Thymus (tissue), 11 donors: Measurements from ENCODE around the gene LCN15. TPM values are rescaled to one million over a fixed set of nuclear protein-coding genes. Genes with fewer than 3 reads are reported as not detected.

Source experiments
- DNase-seq, 9 donors: peaks; one replicate each; pipeline ENCODE4 v3.0.0-alpha.2; 2013; ENCODE audit warnings: low spot score in 9 of 9, low read depth in 6 of 9, missing footprints in 1 of 9
- H3K27ac ChIP-seq, 2 donors: one replicate each; pipeline ENCODE4 v1.5.1; 2013; ENCODE audit warnings: control low read depth in 1 of 2, low read depth in 1 of 2, low read length in 1 of 2, mild to moderate bottlenecking in 1 of 2, moderate library complexity in 1 of 2
- H3K27me3 ChIP-seq, 2 donors: one replicate each; pipeline ENCODE4 v1.5.1; 2013; ENCODE audit warnings: low read length in 1 of 2; ENCODE audit not compliant: control insufficient read depth in 2 of 2, insufficient read depth in 1 of 2
- H3K36me3 ChIP-seq, 2 donors: one replicate each; pipeline ENCODE4 v1.5.1; 2013; ENCODE audit warnings: low read length in 1 of 2, mild to moderate bottlenecking in 1 of 2, moderate library complexity in 1 of 2; ENCODE audit not compliant: control insufficient read depth in 2 of 2, insufficient read depth in 2 of 2
- H3K4me1 ChIP-seq, 2 donors: one replicate each; pipeline ENCODE4 v1.5.1; 2013; ENCODE audit warnings: low read length in 2 of 2; ENCODE audit not compliant: control insufficient read depth in 2 of 2, insufficient read depth in 2 of 2
- H3K4me3 ChIP-seq, 2 donors: one replicate each; pipeline ENCODE4 v1.5.1; 2013; ENCODE audit warnings: low read length in 2 of 2, control low read depth in 1 of 2, mild to moderate bottlenecking in 1 of 2
- H3K9me3 ChIP-seq, 2 donors: one replicate each; pipeline ENCODE4 v1.5.1; 2013; ENCODE audit warnings: low read length in 1 of 2, mild to moderate bottlenecking in 1 of 2; ENCODE audit not compliant: control insufficient read depth in 2 of 2, insufficient read depth in 1 of 2
- WGBS: extraction: QIAGEN DNeasy Blood & Tissue Kit; methylation state at CpG from one replicate; pipeline ENCODE4 v1.1.7; 2013; 5-methylcytosine and 5-hydroxymethylcytosine counted together
- polyA plus RNA-seq: library from polyadenylated mRNA; stranded (reverse); fragments of 200-250 nt; gene quantifications from one replicate; pipeline ENCODE4 v1.2.3, GENCODE V29; 2013
- total RNA-seq: library from RNA; stranded (reverse); fragments of 120-200 nt; gene quantifications from one replicate; pipeline ENCODE4 v1.2.4, GENCODE V29; 2013
- donor health status: healthy.

The LCN15 gene
- total and polyA plus RNA-seq, 2 donors, result 0.05 to 0.43 TPM

DNA sequence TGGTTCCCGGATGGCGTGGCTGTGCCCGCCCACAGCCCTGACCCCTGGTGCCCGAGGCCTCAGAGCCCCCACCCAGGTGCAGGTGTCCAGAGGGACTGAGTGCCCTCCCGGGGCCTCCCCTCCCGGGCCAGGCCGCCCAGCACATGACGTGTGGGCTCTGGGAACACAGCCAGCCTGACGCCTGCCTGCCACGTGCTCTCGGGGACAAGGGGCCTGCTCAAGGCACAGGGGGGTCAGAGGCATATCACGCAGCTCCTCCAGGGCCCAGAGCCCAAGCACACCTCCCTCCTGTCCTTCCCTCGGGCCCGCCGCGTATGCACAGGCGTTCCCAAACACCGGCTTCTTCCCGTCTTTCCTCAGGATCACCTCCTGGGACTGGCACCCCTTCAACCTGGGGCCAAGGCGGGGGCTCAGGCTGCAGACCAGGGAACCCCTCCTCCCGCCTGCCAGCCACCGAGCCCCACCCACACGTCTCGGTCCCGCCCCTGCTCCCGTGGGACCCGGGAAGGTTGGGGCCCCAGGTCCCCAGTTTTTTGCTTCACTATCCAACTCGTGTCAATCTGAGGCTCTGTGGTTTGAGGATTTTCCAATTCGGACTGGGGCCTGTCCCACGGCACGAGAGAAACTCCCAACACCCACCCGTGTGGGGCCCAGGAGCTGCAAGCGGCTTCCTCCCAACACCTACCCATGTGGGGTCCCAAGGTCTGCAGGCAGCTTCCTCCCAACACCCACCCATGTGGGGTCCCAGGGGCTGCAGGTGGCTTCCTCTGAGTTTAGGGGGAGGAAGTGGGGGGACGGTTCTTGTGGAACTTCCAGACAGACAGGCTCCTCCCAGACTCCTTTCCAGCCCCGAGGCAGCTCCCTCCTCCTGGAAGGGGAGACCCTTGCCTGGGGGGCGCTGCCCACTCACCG, 23.1 kb downstream of the LCN15 start:
- Histone ChIP-seq H3K27ac (no peak overlapping the region), H3K27me3 (peaks cover 3 to 33% of the 10 kb centered on the region in 2 donors), H3K4me1 (peaks cover 8 to 27% of the 10 kb centered on the region in 2 donors), H3K4me3 (peak overlapping the region; percentile 14 to 16), H3K9me3 (peaks cover 0 to 6% of the 10 kb centered on the region in 2 donors), H3K36me3 (no peaks in the 10 kb centered on the region)
- WGBS, result 30% methylated on average over 37 of the region's 37 CpGs
- DNase-seq, result peak in 1 of 9 donors; percentile 58

DNA sequence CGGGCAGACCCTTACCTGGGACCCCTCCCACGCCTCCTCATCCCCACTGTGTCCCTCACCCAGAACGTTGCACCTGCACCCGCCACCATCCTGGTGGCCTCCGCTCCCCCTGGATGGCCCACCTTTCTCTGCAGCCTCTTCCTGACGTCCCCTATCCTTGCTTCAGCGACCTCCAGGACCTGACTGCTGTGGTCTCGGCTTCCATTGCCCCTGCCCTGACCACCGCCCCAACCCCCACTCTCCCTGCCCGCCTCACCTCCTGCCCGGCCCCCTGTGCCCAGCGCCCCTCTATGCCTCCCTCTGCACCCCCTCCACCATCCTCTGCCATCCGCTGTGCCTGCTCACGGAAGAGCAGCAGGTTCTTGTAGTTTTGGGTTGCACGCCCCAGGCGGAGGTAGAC, 23.8 kb downstream of the LCN15 start:
- no peak for DNase-seq
- Histone ChIP-seq H3K27me3 (peaks cover 3 to 33% of the 10 kb centered on the region in 2 donors), H3K4me3 (no peak overlapping the region), H3K27ac (no peak overlapping the region), H3K4me1 (peaks cover 8 to 27% of the 10 kb centered on the region in 2 donors), H3K9me3 (peaks cover 0 to 6% of the 10 kb centered on the region in 2 donors), H3K36me3 (no peaks in the 10 kb centered on the region)
- WGBS, result 96% methylated on average over 16 of the region's 16 CpGs

GRCh38 chr9:136740069-136740468, 24.2 kb downstream of the LCN15 start:
- H3K9me3 ChIP-seq, result peaks cover 0 to 8% of the 10 kb centered on the region in 2 donors
- H3K27ac ChIP-seq, result no peak overlapping the region
- no peak for DNase-seq
- 95% methylated on average over 11 of the region's 11 CpGs for WGBS
- H3K36me3 ChIP-seq, result no peaks in the 10 kb centered on the region
- H3K4me1 ChIP-seq, result peaks cover 8 to 27% of the 10 kb centered on the region in 2 donors
- H3K4me3 ChIP-seq, result no peak overlapping the region
- H3K27me3 ChIP-seq, result peaks cover 3 to 33% of the 10 kb centered on the region in 2 donors

- no peak overlapping the region for H3K4me3 ChIP-seq
- peaks cover 0 to 11% of the 10 kb centered on the region in 2 donors for H3K9me3 ChIP-seq
- peaks cover 8 to 27% of the 10 kb centered on the region in 2 donors for H3K4me1 ChIP-seq
- peaks cover 3 to 33% of the 10 kb centered on the region in 2 donors for H3K27me3 ChIP-seq
- H3K27ac ChIP-seq, result no peak overlapping the region
- no peak for DNase-seq
- no peaks in the 10 kb centered on the region for H3K36me3 ChIP-seq
- 96% methylated on average over 23 of the region's 23 CpGs for WGBS
These were observed 24.8 kb downstream of the LCN15 start for GRCh38 chr9:136739509-136739908.

GRCh38 chr9:136738960-136739359, 25.4 kb downstream of the LCN15 start:
- WGBS, result 97% methylated on average over 20 of the region's 20 CpGs
- H3K4me3 ChIP-seq, result no peak overlapping the region
- H3K36me3 ChIP-seq, result no peaks in the 10 kb centered on the region
- peaks cover 0 to 12% of the 10 kb centered on the region in 2 donors for H3K9me3 ChIP-seq
- peaks cover 3 to 33% of the 10 kb centered on the region in 2 donors for H3K27me3 ChIP-seq
- H3K4me1 ChIP-seq, result peaks cover 8 to 28% of the 10 kb centered on the region in 2 donors
- DNase-seq, result no peak
- no peak overlapping the region for H3K27ac ChIP-seq

DNA sequence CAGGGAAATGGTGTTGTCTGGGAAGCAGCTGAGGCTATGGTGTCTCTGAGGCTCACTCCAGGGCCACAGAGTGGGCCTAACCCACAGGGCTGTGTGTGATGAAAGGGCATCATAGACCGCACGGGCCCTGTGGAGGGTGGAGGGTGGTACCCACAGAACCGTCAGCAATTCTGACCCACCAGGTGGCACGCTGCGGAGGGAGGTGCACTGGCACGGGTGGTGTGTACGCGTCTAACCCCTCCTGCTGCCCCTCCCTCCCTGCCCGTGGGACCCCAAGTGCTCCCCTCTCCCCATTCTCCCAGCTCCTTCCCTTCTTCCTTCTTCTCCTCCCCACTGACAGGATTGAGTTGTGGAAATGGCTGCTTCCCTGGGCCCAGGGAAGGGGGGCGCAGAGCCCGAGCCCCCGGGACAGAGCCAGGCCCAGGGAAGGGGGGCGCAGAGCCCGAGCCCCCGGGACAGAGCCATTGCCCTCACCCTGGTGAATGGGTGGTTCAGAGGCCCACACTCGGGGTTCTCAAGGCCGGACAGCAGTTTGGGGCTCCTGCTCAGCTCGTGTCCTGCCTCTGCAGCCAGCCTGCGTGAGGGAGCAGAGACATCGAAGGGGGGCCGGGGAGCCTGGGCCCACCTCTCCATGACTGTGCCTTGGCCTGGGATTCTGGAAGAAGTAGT, 28.4 kb downstream of the LCN15 start:
- Histone ChIP-seq H3K4me1 (peaks cover under 1 to 10% of the 10 kb centered on the region in 2 donors), H3K36me3 (no peaks in the 10 kb centered on the region), H3K9me3 (peaks cover 0 to 12% of the 10 kb centered on the region in 2 donors), H3K27me3 (peaks cover 3 to 4% of the 10 kb centered on the region in 2 donors), H3K27ac (no peak overlapping the region), H3K4me3 (no peak overlapping the region)
- no peak for DNase-seq
- WGBS, result 95% methylated on average over 21 of the region's 21 CpGs

DNA sequence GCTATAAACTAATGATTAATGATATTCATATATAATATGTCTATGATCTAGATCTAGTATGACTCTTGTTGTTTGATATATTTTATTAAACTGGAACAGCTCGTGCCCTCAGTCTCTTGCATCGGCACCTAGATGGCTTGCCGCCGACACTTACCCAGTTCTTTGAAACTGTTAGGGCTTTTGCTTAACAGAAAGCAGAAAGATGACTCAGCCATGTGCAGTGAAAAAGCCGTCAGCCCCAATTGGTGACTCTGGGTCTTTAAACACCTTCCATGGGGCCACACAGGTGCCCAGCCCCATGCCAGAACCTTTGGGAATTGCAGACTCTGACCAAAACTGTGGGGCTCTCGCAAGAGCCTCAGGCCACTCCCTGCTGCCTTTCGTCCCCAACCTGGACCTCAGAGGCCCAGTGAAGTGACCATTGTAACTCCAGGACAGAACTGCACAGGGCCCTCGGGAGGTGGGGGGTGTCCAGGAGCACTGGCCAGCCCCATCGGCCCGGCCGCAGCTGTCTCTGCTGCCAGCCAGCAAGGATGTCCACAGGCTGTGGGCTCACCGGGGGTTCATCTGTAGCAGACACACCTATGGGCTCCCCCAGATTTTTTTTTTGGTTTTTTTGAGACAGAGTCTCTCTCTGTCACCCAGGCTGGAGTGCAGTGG, 29.4 kb downstream of the LCN15 start:
- 95% methylated on average over 12 of the region's 12 CpGs for WGBS
- Histone ChIP-seq H3K4me3 (no peak overlapping the region), H3K27me3 (peaks cover 0 to 2% of the 10 kb centered on the region in 2 donors), H3K9me3 (peaks cover 0 to 12% of the 10 kb centered on the region in 2 donors), H3K36me3 (no peaks in the 10 kb centered on the region), H3K4me1 (peaks cover 0 to 5% of the 10 kb centered on the region in 2 donors), H3K27ac (no peak overlapping the region)
- DNase-seq, result no peak

DNA sequence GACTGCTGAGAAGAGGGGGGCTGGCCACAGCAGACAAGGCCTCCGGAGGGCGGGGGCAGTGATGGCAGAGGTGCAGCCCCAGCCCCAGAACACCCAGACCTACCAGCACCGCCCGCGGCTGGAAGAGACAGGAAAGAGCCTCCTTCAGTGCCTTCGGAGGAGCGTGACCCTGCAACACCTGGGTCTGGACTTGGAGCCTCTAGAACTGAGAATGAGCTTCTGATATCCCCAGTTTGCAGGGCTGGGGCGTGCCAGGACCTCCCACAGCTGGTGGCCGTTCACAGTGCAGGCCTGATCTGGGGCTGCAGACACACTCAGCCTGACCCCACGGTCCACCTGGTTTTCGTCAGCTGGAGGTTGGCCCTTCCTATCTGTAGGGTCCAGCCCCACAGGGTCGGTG, 30.7 kb downstream of the LCN15 start:
- DNase-seq, result no peak
- H3K27me3 ChIP-seq, result peaks cover 3 to 11% of the 10 kb centered on the region in 2 donors
- WGBS, result 94% methylated on average over 12 of the region's 12 CpGs

More for the DNA sequence above, 30.7 kb downstream of the LCN15 start:
- H3K4me1 ChIP-seq, result peaks cover 0 to 14% of the 10 kb centered on the region in 2 donors
- no peak overlapping the region for H3K4me3 ChIP-seq
- no peaks in the 10 kb centered on the region for H3K36me3 ChIP-seq
- H3K9me3 ChIP-seq, result peaks cover 0 to 18% of the 10 kb centered on the region in 2 donors
- no peak overlapping the region for H3K27ac ChIP-seq
